GM23338 (cell line): Measurements from ENCODE around the gene BCAP29. TPM values are rescaled to one million over a fixed set of nuclear protein-coding genes. Genes with fewer than 3 reads are reported as not detected.

ENCODE experiments used
- ATAC-seq: fragments of 200-7000 bp; cut with Tn5 transposase; 3 replicates; pipeline ENCODE4 v1.9.1; 2020
- DNase-seq: peaks from one replicate; pipeline ENCODE4 v3.0.0-alpha.2; 2015; ENCODE audit warnings: low spot score
- H2AFZ ChIP-seq: fragments of 200-600 bp; sonication (generic); 2 replicates; pipeline ENCODE4 v1.8.0; 2016; ENCODE audit warnings: antibody characterized with exemption, mild to moderate bottlenecking, moderate library complexity
- H3F3A ChIP-seq: fragments of 200-600 bp; sonication (generic); replicated peaks from 2 replicates; pipeline ENCODE4 v1.8.0; 2017; ENCODE audit warnings: antibody characterized with exemption, mixed run types, low read depth
- H3K27ac ChIP-seq: fragments of 200-600 bp; sonication (generic); 2 replicates; pipeline ENCODE4 v1.6.1; 2016; ENCODE audit warnings: low read depth
- H3K27me3 ChIP-seq: fragments of 200-600 bp; sonication (generic); 2 replicates; pipeline ENCODE4 v1.8.0; 2016; ENCODE audit warnings: mild to moderate bottlenecking, mixed run types, moderate library complexity; ENCODE audit not compliant: insufficient read depth
- H3K36me3 ChIP-seq: fragments of 200-600 bp; sonication (generic); 2 replicates; pipeline ENCODE4 v1.8.0; 2016; ENCODE audit warnings: mild to moderate bottlenecking; ENCODE audit not compliant: insufficient read depth
- H3K4me1 ChIP-seq: fragments of 200-600 bp; sonication (generic); 2 replicates; pipeline ENCODE4 v1.8.0; 2016; ENCODE audit warnings: mild to moderate bottlenecking, moderate library complexity; ENCODE audit not compliant: insufficient read depth
- H3K4me2 ChIP-seq: fragments of 200-600 bp; sonication (generic); 2 replicates; pipeline ENCODE4 v1.7.1; 2017; ENCODE audit warnings: mixed run types
- H3K4me3 ChIP-seq: fragments of 200-600 bp; sonication (generic); 2 replicates; pipeline ENCODE4 v1.6.1; 2016; ENCODE audit warnings: mixed run types
- H3K79me2 ChIP-seq: fragments of 200-600 bp; sonication (generic); replicated peaks from 2 replicates; pipeline ENCODE4 v1.8.0; 2017; ENCODE audit warnings: mild to moderate bottlenecking; ENCODE audit not compliant: insufficient read depth
- H3K9me2 ChIP-seq: fragments of 200-600 bp; sonication (generic); 2 replicates; pipeline ENCODE4 v1.8.0; 2017; ENCODE audit not compliant: insufficient read depth
- H4K20me1 ChIP-seq: fragments of 200-600 bp; sonication (generic); replicated peaks from 2 replicates; pipeline ENCODE4 v1.8.0; 2017; ENCODE audit warnings: mild to moderate bottlenecking; ENCODE audit not compliant: insufficient read depth
- H3K27ac Mint-ChIP-seq: 2 replicates; pipeline ENCODE4 v1.8.0; 2020; ENCODE audit warnings: inconsistent platforms, mild to moderate bottlenecking, moderate library complexity, mixed read lengths
- H3K27me3 Mint-ChIP-seq: 3 replicates; pipeline ENCODE4 v1.8.0; 2022; ENCODE audit warnings: low read depth, mild to moderate bottlenecking, moderate library complexity, mixed read lengths, inconsistent platforms; ENCODE audit not compliant: insufficient read depth, poor library complexity
- H3K36me3 Mint-ChIP-seq: 3 replicates; pipeline ENCODE4 v1.8.0; 2021; ENCODE audit warnings: low read depth, mild to moderate bottlenecking, inconsistent platforms, moderate library complexity, mixed read lengths
- H3K4me1 Mint-ChIP-seq: 3 replicates; pipeline ENCODE4 v1.8.0; 2020; ENCODE audit warnings: mild to moderate bottlenecking, inconsistent platforms, mixed read lengths
- H3K4me3 Mint-ChIP-seq: 3 replicates; pipeline ENCODE4 v1.8.0; 2021; ENCODE audit warnings: moderate library complexity, mild to moderate bottlenecking, inconsistent platforms, mixed read lengths
- H3K9me3 Mint-ChIP-seq: 3 replicates; pipeline ENCODE4 v1.8.0; 2020; ENCODE audit warnings: moderate library complexity, mild to moderate bottlenecking, inconsistent platforms, mixed read lengths
- EZH2phosphoT487 ChIP-seq: fragments of 200-600 bp; sonication (generic); IDR thresholded peaks from one replicate; pipeline ENCODE4 v1.8.1; 2018; ENCODE audit warnings: antibody characterized with exemption; ENCODE audit not compliant: unreplicated experiment
- STAT1 ChIP-seq: IDR thresholded peaks from one replicate; pipeline ENCODE4 v1.6.1; 2016; ENCODE audit warnings: antibody characterized with exemption; ENCODE audit not compliant: unreplicated experiment
- ZNF331 ChIP-seq: fragments of 250-450 bp; sonication (Bioruptor Pico); IDR thresholded peaks from 2 replicates; pipeline ENCODE4 v1.5.0; 2020; ENCODE audit warnings: low read depth, mild to moderate bottlenecking, moderate library complexity
- polyA plus RNA-seq: library from polyadenylated mRNA; unstranded; fragments of >200 nt; fragmentation: Nextera tagmentation; extraction: Ambion mirVana; gene quantifications from 2 replicates; pipeline ENCODE4 v1.2.1, GENCODE V29; 2016
- total RNA-seq: library from RNA; depleted of rRNA; stranded (reverse); fragments of >200 nt; shearing (Covaris generic); gene quantifications from 2 replicates; pipeline ENCODE4 v1.2.3, GENCODE V29; 2014
- TF ChIP-seq, protein P1 (sequence below): IDR thresholded peaks from one replicate; pipeline ENCODE4 v1.6.1; 2018; ENCODE audit warnings: antibody characterized with exemption; ENCODE audit not compliant: unreplicated experiment
- TF ChIP-seq, protein P2 (sequence below): fragments of 250-450 bp; sonication (Bioruptor Pico); IDR thresholded peaks from 2 replicates; pipeline ENCODE4 v1.5.0; 2020; ENCODE audit warnings: mild to moderate bottlenecking, moderate library complexity

The BCAP29 gene
- total and polyA plus RNA-seq, 2 experiments from 2014 or later: 18.4 to 24.0 TPM

DNA sequence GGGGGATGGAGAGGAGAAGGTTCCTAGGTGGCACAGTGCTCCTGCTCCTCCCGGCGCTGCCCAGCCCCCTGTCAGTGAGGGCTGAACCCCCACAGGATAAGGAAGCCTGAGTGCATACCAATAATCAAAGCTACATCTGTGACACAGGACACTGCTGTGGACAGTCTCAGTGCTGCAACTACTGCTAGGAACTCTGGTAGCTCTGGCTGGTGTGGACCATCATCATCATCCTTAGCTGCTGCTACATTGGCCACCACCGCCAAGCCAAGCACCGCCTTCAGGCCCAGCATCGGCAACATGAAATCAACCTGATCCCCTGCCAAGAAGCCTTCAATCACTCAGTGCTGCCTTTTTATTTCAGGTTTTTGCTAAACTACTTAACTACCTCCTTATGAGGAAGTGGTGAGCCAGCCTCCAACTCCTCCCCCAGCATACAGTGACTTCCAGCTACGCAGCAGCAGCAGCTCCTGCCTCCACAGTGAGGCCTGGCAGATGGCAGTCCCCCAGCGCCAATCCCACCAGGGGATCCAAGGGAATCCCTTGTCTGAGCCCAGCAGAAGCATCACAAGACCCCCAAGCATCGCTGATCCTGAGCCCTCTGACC, 48.5 kb downstream of the BCAP29 start:
- H3K27ac Mint-ChIP-seq: no peak overlapping the region
- H3K36me3 ChIP-seq: no peaks in the 10 kb centered on the region
- no peaks in the 10 kb centered on the region for H4K20me1 ChIP-seq
- no peak for ATAC-seq
- H3K36me3 Mint-ChIP-seq: no peaks in the 10 kb centered on the region
- H3K27me3 ChIP-seq: no peaks in the 10 kb centered on the region
- no peaks in the 10 kb centered on the region; the same call in 2 of the 3 replicates for H3K9me3 Mint-ChIP-seq
- H3K4me1 ChIP-seq: 0 out of 2 replicates have a peak, but pooled peaks cover 8% of the 10 kb centered on the region
- peaks cover 2% of the 10 kb centered on the region for H3K27me3 Mint-ChIP-seq
- H3K4me2 ChIP-seq: no peak overlapping the region
- no peak overlapping the region for H3K4me3 ChIP-seq
- H3F3A ChIP-seq: no peaks in the 10 kb centered on the region
- TF ChIP-seq EZH2phosphoT487: no peak
- no peak for TF ChIP-seq ZNF331 (CRISPR knock-in tag)
- TF ChIP-seq, protein P1, sequence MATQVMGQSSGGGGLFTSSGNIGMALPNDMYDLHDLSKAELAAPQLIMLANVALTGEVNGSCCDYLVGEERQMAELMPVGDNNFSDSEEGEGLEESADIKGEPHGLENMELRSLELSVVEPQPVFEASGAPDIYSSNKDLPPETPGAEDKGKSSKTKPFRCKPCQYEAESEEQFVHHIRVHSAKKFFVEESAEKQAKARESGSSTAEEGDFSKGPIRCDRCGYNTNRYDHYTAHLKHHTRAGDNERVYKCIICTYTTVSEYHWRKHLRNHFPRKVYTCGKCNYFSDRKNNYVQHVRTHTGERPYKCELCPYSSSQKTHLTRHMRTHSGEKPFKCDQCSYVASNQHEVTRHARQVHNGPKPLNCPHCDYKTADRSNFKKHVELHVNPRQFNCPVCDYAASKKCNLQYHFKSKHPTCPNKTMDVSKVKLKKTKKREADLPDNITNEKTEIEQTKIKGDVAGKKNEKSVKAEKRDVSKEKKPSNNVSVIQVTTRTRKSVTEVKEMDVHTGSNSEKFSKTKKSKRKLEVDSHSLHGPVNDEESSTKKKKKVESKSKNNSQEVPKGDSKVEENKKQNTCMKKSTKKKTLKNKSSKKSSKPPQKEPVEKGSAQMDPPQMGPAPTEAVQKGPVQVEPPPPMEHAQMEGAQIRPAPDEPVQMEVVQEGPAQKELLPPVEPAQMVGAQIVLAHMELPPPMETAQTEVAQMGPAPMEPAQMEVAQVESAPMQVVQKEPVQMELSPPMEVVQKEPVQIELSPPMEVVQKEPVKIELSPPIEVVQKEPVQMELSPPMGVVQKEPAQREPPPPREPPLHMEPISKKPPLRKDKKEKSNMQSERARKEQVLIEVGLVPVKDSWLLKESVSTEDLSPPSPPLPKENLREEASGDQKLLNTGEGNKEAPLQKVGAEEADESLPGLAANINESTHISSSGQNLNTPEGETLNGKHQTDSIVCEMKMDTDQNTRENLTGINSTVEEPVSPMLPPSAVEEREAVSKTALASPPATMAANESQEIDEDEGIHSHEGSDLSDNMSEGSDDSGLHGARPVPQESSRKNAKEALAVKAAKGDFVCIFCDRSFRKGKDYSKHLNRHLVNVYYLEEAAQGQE: no peak
- TF ChIP-seq STAT1: no peak
- TF ChIP-seq, protein P2, sequence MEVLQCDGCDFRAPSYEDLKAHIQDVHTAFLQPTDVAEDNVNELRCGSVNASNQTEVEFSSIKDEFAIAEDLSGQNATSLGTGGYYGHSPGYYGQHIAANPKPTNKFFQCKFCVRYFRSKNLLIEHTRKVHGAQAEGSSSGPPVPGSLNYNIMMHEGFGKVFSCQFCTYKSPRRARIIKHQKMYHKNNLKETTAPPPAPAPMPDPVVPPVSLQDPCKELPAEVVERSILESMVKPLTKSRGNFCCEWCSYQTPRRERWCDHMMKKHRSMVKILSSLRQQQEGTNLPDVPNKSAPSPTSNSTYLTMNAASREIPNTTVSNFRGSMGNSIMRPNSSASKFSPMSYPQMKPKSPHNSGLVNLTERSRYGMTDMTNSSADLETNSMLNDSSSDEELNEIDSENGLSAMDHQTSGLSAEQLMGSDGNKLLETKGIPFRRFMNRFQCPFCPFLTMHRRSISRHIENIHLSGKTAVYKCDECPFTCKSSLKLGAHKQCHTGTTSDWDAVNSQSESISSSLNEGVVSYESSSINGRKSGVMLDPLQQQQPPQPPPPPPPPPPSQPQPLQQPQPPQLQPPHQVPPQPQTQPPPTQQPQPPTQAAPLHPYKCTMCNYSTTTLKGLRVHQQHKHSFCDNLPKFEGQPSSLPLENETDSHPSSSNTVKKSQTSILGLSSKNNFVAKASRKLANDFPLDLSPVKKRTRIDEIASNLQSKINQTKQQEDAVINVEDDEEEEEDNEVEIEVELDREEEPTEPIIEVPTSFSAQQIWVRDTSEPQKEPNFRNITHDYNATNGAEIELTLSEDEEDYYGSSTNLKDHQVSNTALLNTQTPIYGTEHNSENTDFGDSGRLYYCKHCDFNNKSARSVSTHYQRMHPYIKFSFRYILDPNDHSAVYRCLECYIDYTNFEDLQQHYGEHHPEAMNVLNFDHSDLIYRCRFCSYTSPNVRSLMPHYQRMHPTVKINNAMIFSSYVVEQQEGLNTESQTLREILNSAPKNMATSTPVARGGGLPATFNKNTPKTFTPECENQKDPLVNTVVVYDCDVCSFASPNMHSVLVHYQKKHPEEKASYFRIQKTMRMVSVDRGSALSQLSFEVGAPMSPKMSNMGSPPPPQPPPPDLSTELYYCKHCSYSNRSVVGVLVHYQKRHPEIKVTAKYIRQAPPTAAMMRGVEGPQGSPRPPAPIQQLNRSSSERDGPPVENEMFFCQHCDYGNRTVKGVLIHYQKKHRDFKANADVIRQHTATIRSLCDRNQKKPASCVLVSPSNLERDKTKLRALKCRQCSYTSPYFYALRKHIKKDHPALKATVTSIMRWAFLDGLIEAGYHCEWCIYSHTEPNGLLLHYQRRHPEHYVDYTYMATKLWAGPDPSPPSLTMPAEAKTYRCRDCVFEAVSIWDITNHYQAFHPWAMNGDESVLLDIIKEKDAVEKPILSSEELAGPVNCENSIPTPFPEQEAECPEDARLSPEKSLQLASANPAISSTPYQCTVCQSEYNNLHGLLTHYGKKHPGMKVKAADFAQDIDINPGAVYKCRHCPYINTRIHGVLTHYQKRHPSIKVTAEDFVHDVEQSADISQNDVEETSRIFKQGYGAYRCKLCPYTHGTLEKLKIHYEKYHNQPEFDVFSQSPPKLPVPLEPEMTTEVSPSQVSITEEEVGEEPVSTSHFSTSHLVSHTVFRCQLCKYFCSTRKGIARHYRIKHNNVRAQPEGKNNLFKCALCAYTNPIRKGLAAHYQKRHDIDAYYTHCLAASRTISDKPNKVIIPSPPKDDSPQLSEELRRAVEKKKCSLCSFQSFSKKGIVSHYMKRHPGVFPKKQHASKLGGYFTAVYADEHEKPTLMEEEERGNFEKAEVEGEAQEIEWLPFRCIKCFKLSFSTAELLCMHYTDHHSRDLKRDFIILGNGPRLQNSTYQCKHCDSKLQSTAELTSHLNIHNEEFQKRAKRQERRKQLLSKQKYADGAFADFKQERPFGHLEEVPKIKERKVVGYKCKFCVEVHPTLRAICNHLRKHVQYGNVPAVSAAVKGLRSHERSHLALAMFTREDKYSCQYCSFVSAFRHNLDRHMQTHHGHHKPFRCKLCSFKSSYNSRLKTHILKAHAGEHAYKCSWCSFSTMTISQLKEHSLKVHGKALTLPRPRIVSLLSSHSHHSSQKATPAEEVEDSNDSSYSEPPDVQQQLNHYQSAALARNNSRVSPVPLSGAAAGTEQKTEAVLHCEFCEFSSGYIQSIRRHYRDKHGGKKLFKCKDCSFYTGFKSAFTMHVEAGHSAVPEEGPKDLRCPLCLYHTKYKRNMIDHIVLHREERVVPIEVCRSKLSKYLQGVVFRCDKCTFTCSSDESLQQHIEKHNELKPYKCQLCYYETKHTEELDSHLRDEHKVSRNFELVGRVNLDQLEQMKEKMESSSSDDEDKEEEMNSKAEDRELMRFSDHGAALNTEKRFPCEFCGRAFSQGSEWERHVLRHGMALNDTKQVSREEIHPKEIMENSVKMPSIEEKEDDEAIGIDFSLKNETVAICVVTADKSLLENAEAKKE (CRISPR knock-in tag): no peak
- no peak overlapping the region; the same call in 1 of the 2 replicates for H2AFZ ChIP-seq
- no peak overlapping the region for H3K4me3 Mint-ChIP-seq
- no peak overlapping the region for H3K27ac ChIP-seq
- no peaks in the 10 kb centered on the region for H3K9me2 ChIP-seq
- no peaks in the 10 kb centered on the region for H3K79me2 ChIP-seq
- DNase-seq: no peak
- H3K4me1 Mint-ChIP-seq: peaks cover 16% of the 10 kb centered on the region
